Measurements from ENCODE around the gene BEND6. TPM values are rescaled to one million over a fixed set of nuclear protein-coding genes. Genes with fewer than 3 reads are reported as not detected.

Gene BEND6
- total and polyA plus RNA-seq, 4 donors, result 2.3 to 5.5 (median 3.1) TPM

Other genes starting within 250 kb of the BEND6 start
- gene KIAA1586, start 91.6 kb downstream of the BEND6 start, total RNA-seq, result 10 to 100 TPM; 15.2 to 16.5 TPM
- 1 to 10 TPM; 3.3 to 6.1 TPM for gene KIAA1586, start 91.6 kb downstream of the BEND6 start, polyA plus RNA-seq
- gene ZNF451, start 135.1 kb downstream of the BEND6 start, total RNA-seq, result 10 to 100 TPM; 64.3 to 66.2 TPM
- 10 to 100 TPM in 1 of 2 donors, 1 to 10 TPM in 1; 6.3 to 13.4 TPM for gene ZNF451, start 135.1 kb downstream of the BEND6 start, polyA plus RNA-seq
- gene BAG2, start 217.2 kb downstream of the BEND6 start, total RNA-seq, result 10 to 100 TPM; 18.8 to 32.9 TPM
- gene BAG2, start 217.2 kb downstream of the BEND6 start, polyA plus RNA-seq, result 1 to 10 TPM; 7.0 to 9.0 TPM